ENCODE measurements around the gene LRRN2.

The LRRN2 gene

GRCh38 chr1:204688776-204689175 lies 3.2 kb upstream of the LRRN2 start:
- no peak for DNase-seq

GRCh38 chr1:204688007-204688406 lies 2.5 kb upstream of the LRRN2 start:
- no peak for DNase-seq

GRCh38 chr1:204684571-204685235 lies 835 bp downstream of the LRRN2 start:
- no peak for DNase-seq

GRCh38 chr1:204684206-204684570 lies 1.4 kb downstream of the LRRN2 start:
- no peak for DNase-seq

- DNase-seq, result no peak
Observed at GRCh38 chr1:204683284-204684205, 2.0 kb downstream of the LRRN2 start.

GRCh38 chr1:204680461-204680860 lies 5.1 kb downstream of the LRRN2 start:
- no peak for DNase-seq

GRCh38 chr1:204680051-204680450 lies 5.5 kb downstream of the LRRN2 start:
- DNase-seq, result no peak

- DNase-seq, result no peak
Observed at GRCh38 chr1:204678721-204679475, 6.6 kb downstream of the LRRN2 start.

- no peak for DNase-seq
Observed at GRCh38 chr1:204677864-204678263, 7.7 kb downstream of the LRRN2 start.

- no peak for DNase-seq
Observed at GRCh38 chr1:204676043-204676442, 9.5 kb downstream of the LRRN2 start.

GRCh38 chr1:204673909-204674649 lies 11.5 kb downstream of the LRRN2 start:
- no peak for DNase-seq

- DNase-seq, result no peak
Observed at GRCh38 chr1:204673209-204673608, 12.3 kb downstream of the LRRN2 start.

- DNase-seq, result no peak
Observed at GRCh38 chr1:204672482-204673121, 12.9 kb downstream of the LRRN2 start.

GRCh38 chr1:204672069-204672468 lies 13.5 kb downstream of the LRRN2 start:
- no peak for DNase-seq

- DNase-seq, result no peak
Observed at GRCh38 chr1:204670152-204670927, 15.2 kb downstream of the LRRN2 start.

GRCh38 chr1:204669579-204669978 lies 16.0 kb downstream of the LRRN2 start:
- no peak for DNase-seq

GRCh38 chr1:204664384-204664651 lies 21.2 kb downstream of the LRRN2 start:
- DNase-seq, result no peak

- no peak for DNase-seq
Observed at GRCh38 chr1:204663644-204664383, 21.7 kb downstream of the LRRN2 start.

GRCh38 chr1:204662530-204662929 lies 23.0 kb downstream of the LRRN2 start:
- no peak for DNase-seq

- no peak for DNase-seq
Observed at GRCh38 chr1:204660509-204660908, 25.0 kb downstream of the LRRN2 start.

GRCh38 chr1:204659056-204659455 lies 26.5 kb downstream of the LRRN2 start:
- no peak for DNase-seq
